Stimulated activated CD4-positive, alpha-beta T cell treated with anti-CD3 and anti-CD28 coated beads, Interleukin-4, amount 100 ng/mL, for 1 hour (primary cell): Measurements from ENCODE around the gene ZKSCAN5.

ENCODE experiments used
- DNase-seq: peaks from one replicate; pipeline ENCODE4 v3.0.0-alpha.2; 2020

The ZKSCAN5 gene

GRCh38 chr7:99504603-99505323, at the start of gene ZKSCAN5:
Gene ZKSCAN5, plus strand, starts transcription at chr7:99504662. Its CDS starts 1,383 bp downstream, at chr7:99506045.
- peak; percentile 97 for DNase-seq

DNA sequence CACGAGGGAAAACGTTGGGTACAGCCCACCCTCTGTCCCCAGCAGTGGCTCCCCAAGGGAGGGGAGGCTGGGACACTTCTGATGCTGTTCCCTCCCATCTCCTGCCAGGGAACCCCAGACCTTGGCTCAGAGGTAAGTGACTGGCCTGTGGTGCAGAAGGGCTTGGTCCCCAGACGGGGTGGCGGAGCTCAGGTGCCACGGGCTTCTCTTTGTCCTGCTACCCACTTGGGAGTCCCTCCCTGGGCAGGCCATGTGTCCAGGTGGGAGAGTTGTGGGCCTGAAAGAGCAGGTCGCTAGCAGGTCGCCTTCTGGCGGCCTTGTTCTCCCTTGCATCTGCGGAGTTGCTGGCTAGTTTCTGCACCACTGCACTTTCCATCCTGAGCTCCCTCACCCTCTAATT, 48.6 kb upstream of the ZKSCAN5 start:
- DNase-seq = no peak

- DNase-seq = no peak
Observed at GRCh38 chr7:99456288-99456687, 48.2 kb upstream of the ZKSCAN5 start.

DNA sequence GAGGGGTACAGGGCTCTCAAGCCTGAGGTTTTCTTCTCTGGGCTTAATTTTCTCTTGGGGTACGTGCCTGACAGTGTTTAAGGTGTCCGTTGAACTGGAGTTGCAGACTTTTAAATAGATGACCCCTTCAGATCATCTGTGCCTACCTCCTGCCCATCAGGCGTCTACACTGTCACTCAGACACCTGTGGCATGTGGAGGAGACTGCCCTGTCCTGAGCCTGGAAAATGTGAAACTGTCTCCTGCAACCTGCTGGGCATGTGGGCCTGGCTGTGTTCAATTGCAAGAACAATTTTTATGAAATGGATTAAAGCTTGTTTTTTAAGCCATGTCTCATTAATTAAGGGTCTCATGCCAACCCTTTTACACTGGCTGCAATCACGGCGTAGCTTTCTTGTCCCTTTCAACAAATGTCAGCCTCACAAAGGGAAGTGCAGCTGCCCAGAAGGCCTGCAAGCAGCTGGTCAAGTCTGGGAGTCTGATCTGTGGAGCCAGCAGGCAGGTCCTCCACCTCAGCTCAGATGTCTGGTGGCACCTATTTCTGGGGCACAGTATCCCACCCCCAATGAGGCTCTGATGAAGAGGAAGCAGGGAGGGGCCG, 47.3 kb upstream of the ZKSCAN5 start:
- no peak for DNase-seq

DNA sequence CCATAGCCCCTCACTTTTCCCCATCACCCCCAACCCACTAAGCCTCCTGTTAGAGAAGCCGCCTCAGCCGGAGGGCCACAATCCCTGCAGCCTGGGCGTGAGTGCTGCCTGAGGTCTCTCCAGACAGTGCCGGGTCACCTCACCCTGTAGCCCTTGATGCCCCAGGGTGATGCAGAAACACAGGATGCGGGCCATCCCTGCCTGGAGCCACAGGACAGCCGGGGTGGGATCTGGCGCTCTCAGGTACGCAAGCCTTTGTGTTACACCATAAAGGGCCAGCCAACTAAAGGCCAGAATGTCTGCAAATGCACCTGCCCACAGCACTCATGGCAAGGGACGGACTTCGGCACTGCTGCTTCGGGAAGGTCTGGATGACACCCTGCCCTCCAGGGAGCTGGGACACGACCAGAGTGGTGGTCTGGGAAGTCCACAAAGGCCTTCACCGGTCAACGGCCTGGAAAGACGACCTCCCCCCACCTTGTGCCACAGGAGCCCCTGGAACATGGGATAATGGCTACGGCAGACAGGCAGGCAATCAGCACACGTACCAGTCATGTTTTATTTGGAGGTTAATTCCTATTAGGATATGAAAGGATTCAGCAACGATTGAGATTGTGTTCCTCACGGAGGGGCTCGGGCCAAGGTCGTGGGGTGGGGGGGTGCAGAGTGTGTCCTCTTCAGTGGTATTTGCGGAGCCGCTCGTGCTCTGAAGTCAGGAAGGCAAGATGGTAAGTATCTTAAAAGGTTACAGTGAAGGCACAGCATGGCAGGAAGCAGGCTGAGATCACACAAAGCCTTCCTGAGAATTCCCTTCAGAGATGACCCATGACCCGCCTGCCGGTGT, 46.6 kb upstream of the ZKSCAN5 start:
- DNase-seq = no peak

DNA sequence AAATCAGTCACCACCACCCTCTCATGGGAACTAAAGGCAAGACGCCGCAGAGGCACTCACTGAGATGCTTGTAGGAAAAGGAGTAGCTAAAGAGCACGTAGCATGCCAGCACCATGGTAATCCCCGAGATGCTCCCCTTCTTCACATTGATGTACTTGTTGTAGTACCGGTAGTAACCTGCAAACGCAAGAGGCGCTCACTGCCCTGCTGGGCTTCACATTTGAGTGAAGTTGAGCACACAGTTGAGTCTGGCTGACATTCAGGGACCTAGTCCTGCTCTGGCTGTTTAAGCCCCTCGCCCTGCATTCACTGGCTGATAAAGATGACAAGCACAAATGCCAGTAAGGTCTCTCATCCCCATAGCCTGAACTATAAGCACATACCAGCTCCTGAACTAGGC, 45.4 kb upstream of the ZKSCAN5 start:
- no peak for DNase-seq

- no peak for DNase-seq
Observed at GRCh38 chr7:99460651-99461050, 43.8 kb upstream of the ZKSCAN5 start.

DNA sequence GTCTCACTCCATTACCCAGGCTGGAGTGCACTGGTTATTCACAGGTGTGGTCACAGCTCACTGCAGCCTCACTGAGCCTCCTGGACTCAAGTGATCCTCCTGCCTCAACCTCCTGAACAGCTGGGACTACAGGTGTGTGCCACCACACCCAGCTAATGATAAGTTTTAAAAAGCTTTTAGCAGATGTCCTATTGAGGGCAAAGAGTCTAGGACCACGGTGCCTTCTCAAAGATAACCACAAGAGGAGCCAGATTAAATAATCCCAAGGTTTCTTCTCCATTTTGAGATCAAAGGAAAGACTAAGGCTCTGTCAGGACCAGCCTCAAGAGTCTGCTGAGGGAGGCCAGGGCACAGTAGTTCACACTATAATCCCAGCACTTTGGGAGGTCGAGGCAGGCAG, 43.2 kb upstream of the ZKSCAN5 start:
- no peak for DNase-seq

- DNase-seq = no peak
Observed at GRCh38 chr7:99465421-99465768, 39.1 kb upstream of the ZKSCAN5 start.

GRCh38 chr7:99468336-99468918, 36.0 kb upstream of the ZKSCAN5 start:
- DNase-seq = no peak

GRCh38 chr7:99469381-99470065, 34.9 kb upstream of the ZKSCAN5 start:
- no peak for DNase-seq

DNA sequence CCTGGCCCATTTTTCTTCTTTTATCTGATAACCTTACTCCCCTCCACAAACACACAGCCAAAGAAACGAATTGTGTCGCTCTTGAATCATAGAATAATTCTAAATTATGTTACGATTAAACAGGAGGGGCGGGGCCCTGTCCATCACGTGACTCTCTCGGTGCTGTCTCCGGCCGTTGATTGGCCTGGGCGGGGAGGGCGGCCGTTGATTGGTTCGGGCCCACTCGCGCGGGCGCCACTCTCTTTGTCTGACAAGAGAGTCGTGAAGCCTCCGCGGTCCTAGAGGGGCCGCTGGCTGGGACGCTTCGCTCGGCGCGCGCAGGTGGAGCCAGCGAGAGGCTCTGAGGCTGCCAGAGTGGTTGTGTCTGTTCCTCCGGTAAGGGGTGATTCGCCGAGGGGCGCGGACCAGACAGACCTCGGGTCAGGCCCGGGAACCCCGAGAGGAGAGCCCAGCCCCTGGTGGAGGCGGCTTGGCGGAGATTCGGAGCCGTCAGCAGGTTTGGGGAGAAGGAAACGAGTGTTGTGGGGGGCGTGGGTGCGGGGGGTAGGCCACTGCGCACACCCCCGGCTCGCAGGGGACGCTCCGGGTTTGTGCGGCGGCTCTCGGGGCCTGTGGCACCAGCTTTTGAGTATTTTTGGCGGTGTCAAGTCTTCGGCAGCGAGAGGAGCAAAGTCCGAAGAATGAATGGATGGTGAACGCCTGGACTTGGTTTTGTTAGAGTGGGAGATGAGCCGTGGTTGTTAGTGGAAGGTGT, 31.7 kb upstream of the ZKSCAN5 start, which contains the start of gene ZNF789:
Gene ZNF789, plus strand, starts transcription at position 330 of the 754 bp plus-strand sequence. CDS start 3,567 bp downstream, outside the sequence.
- peak; percentile 99 for DNase-seq

DNA sequence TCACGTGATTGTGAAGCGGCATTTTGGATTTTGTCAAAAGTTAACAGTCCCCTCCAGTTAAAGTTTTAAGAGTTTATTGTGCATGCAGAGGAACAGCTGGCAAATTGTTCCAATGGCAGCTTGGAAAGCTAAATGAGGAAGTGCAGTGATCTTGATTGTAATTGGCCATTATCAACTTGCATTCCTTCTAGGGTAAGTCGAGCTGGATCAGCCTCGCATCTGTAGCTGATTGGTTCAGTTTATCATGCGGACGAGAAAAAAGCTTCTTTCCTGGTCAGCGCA, 31.2 kb upstream of the ZKSCAN5 start:
- DNase-seq = no peak

DNA sequence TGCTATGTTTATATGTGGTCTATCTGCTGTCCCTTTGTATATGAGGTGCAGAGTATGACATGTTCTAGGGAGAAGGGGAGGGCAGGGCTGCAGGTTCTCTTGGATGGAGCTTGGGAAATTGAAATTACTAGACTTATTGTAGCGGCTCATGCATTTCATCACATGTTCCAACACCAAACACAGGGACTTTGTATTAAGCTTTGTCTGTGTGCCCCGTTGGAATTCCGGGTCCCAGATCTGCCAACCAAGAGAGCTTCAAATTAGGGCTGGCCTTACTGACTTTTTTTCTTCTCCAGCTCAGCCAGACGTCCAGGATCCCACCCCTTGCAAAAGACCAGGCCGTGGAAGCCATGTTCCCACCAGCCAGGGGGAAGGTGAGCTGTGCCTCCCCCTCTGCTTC, 28.4 kb upstream of the ZKSCAN5 start:
- no peak for DNase-seq

- no peak for DNase-seq
Observed at GRCh38 chr7:99478464-99479440, 25.7 kb upstream of the ZKSCAN5 start.

DNA sequence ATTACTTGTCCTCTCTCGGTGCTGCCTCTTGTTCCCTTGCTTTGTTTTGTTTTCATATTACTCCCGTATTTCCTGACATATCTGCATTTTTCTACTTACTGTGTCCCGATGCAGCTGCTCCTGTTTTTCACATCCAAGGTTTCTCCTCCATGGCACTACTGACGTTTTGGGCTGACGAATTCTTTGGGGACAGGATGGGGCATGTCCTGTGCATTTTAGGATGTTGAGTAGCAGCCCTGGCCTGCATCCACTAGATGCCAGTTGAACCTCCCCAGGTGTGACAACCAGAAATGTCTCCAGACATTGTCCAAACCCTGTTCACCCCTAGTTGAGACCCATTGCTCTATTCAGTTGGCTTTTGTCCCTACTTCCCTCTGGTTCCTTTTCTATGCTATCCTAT, 19.4 kb upstream of the ZKSCAN5 start:
- no peak for DNase-seq

DNA sequence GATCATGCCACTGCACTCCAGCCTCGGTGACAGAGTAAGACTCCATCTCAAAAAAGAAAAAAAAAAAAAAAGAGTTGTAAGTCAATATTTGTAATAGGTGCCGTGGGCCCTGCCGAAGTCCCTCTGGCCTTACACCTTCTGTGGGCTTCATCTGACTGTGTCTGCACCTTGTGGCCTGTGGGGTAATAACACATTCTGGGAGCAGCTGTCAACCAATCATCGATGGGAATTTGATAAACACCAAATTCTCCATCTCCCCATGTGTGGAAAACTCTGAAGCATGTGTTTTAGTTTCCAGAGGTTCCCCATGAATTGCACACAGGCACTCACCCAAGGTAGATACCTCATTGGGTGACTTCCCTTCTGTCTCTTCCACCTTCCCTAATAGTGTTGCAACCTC, 15.2 kb upstream of the ZKSCAN5 start:
- no peak for DNase-seq

- no peak for DNase-seq
Observed at GRCh38 chr7:99490878-99491277, 13.6 kb upstream of the ZKSCAN5 start.

DNA sequence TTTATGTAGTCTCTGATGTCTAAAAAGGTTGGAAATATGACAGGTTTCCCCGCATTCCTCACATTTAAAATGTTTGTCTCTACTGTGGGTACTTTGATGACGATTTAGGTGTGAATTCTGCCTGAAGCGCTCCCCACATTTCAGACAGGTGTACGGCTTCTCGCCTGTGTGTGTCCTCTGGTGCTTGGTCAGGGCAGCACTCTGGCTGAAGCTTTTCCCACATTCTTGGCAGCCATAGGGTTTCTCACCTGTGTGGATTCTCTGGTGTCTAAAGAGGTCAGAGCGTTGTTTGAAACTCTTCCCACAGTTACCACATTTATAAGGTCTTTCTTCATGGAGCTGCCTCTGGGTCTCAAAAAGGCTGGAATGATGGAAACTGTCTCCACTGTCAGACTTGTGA, 10.6 kb upstream of the ZKSCAN5 start:
- no peak for DNase-seq

DNA sequence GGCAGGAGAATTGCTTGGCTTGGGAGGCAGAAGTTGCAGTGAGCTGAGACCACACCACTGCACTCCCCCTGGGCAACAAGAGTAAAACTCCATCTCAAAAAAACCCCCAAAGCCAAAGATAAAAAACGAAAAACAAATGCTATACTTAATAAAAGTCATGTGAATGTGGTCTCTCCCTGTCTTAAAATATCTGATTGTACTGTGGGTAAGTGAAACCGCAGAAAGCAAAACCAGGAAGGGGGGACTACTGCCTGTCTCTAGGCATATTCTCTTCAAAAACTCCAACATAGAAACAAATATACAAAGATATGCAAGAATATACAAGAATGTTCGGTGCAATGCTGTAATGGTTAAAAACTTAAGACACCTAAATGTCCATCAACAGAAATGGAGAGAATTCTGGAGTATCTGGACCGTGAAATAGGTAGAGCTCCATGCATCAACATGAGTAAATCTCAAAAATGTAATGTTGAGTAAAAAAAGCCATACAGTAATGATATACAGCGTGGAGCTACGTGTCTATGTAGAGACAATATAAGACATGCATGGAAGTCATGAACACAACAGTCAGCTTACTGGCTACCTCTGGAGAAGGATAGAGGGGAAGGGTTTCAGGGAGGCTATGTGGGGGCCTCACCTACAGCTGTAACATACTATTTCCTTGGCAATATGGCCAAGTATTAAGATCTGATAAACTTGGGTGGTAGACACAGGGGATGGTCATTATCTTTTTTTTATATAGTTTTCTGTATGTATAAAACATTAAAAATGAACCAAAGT, 6.5 kb upstream of the ZKSCAN5 start:
- DNase-seq = no peak
